ENCODE measurements around the gene RALGPS1.

The RALGPS1 gene

GRCh38 chr9:127107171-127107928, 192.8 kb downstream of the RALGPS1 start:
- H3K9me3 ChIP-seq (ENCODE audit: severe bottlenecking) = no peaks in the 10 kb centered on the region
- no peak for DNase-seq (ENCODE audit: low spot score)
- ATAC-seq (ENCODE audit: low read depth) = no peak
- TF ChIP-seq CTCF (IDR thresholded peaks at IDR 0.05; ENCODE audit: poor library complexity, severe bottlenecking) = no peak
- peaks cover under 1% of the 10 kb centered on the region for H3K4me1 ChIP-seq (ENCODE audit: insufficient read depth, poor library complexity, severe bottlenecking)
- H3K4me3 ChIP-seq (ENCODE audit: severe bottlenecking) = no peak overlapping the region
- no peaks in the 10 kb centered on the region for H3K27me3 ChIP-seq (ENCODE audit: insufficient read depth, poor library complexity, severe bottlenecking)
- H3K27ac ChIP-seq (ENCODE audit: poor library complexity, severe bottlenecking) = no peak overlapping the region
- no peaks in the 10 kb centered on the region for H3K36me3 ChIP-seq (ENCODE audit: low read depth)

GRCh38 chr9:127107929-127108876, 193.6 kb downstream of the RALGPS1 start:
- no peaks in the 10 kb centered on the region for H3K27me3 ChIP-seq (ENCODE audit: insufficient read depth, poor library complexity, severe bottlenecking)
- DNase-seq (ENCODE audit: low spot score) (no peak), ATAC-seq (ENCODE audit: low read depth) (no peak)
- H3K9me3 ChIP-seq (ENCODE audit: severe bottlenecking) = no peaks in the 10 kb centered on the region
- H3K36me3 ChIP-seq (ENCODE audit: low read depth) = no peaks in the 10 kb centered on the region
- no peak overlapping the region for H3K27ac ChIP-seq (ENCODE audit: poor library complexity, severe bottlenecking)
- peaks cover 9% of the 10 kb centered on the region for H3K4me1 ChIP-seq (ENCODE audit: insufficient read depth, poor library complexity, severe bottlenecking)
- no peak for TF ChIP-seq CTCF (IDR thresholded peaks at IDR 0.05; ENCODE audit: poor library complexity, severe bottlenecking)
- no peak overlapping the region for H3K4me3 ChIP-seq (ENCODE audit: severe bottlenecking)

GRCh38 chr9:127109212-127109711, 194.7 kb downstream of the RALGPS1 start:
- Histone ChIP-seq H3K27me3 (ENCODE audit: insufficient read depth, poor library complexity, severe bottlenecking) (no peaks in the 10 kb centered on the region), H3K27ac (ENCODE audit: poor library complexity, severe bottlenecking) (no peak overlapping the region), H3K9me3 (ENCODE audit: severe bottlenecking) (no peaks in the 10 kb centered on the region), H3K4me1 (ENCODE audit: insufficient read depth, poor library complexity, severe bottlenecking) (peaks cover 9% of the 10 kb centered on the region), H3K4me3 (ENCODE audit: severe bottlenecking) (no peak overlapping the region), H3K36me3 (ENCODE audit: low read depth) (no peaks in the 10 kb centered on the region)
- no peak for ATAC-seq (ENCODE audit: low read depth)
- no peak for DNase-seq (ENCODE audit: low spot score)
- no peak for TF ChIP-seq CTCF (IDR thresholded peaks at IDR 0.05; ENCODE audit: poor library complexity, severe bottlenecking)

- Histone ChIP-seq H3K4me1 (ENCODE audit: insufficient read depth, poor library complexity, severe bottlenecking) (peaks cover 9% of the 10 kb centered on the region), H3K9me3 (ENCODE audit: severe bottlenecking) (no peaks in the 10 kb centered on the region), H3K4me3 (ENCODE audit: severe bottlenecking) (no peak overlapping the region), H3K27me3 (ENCODE audit: insufficient read depth, poor library complexity, severe bottlenecking) (no peaks in the 10 kb centered on the region), H3K27ac (ENCODE audit: poor library complexity, severe bottlenecking) (no peak overlapping the region), H3K36me3 (ENCODE audit: low read depth) (no peaks in the 10 kb centered on the region)
- ATAC-seq (ENCODE audit: low read depth) = peak; percentile 24; the same call in 2 of the 3 replicates
- no peak for DNase-seq (ENCODE audit: low spot score)
- TF ChIP-seq CTCF (IDR thresholded peaks at IDR 0.05; ENCODE audit: poor library complexity, severe bottlenecking) = no peak
These were observed 197.5 kb downstream of the RALGPS1 start for GRCh38 chr9:127112056-127112455.
